ENCODE measurements around the gene CFAP46. TPM values are rescaled to one million over a fixed set of nuclear protein-coding genes. Genes with fewer than 3 reads are reported as not detected.

Gene CFAP46
- total RNA-seq, 1 experiment from 2014 or later: 1.6 TPM

GRCh38 chr10:132806110-132806509 is 136.3 kb downstream of the CFAP46 start:
- ChIA-PET CTCF (no interaction called here), POLR2A (no interaction called here)
- ATAC-seq (no peak), DNase-seq (ENCODE audit: low read depth, low spot score) (no peak)
- no peaks in the 10 kb centered on the region for H3K27me3 ChIP-seq (ENCODE audit: control insufficient read depth, insufficient read depth, low read length)
- H3K4me3 ChIP-seq (ENCODE audit: low read depth in 2 of 2, low read length in 2 of 2): no peak overlapping the region
- no peak overlapping the region for H3K27ac ChIP-seq (ENCODE audit: low read length)
- no peaks in the 10 kb centered on the region for H3K4me1 ChIP-seq (ENCODE audit: control insufficient read depth, insufficient read depth, low read length)
- H3K36me3 ChIP-seq (ENCODE audit: control insufficient read depth, insufficient read depth, low read length): no peaks in the 10 kb centered on the region
- TF ChIP-seq TCF7L2 (IDR thresholded peaks at IDR 0.05; ENCODE audit: low read depth, low read length) (no peak), POLR2AphosphoS5 (IDR thresholded peaks at IDR 0.05; ENCODE audit: low read depth, low read length) (no peak), CTCF (IDR thresholded peaks at IDR 0.05) (no peak), SIN3A (IDR thresholded peaks at IDR 0.05; ENCODE audit: borderline replicate concordance, insufficient read depth, low read depth, low read length) (no peak), REST (IDR thresholded peaks at IDR 0.05; ENCODE audit: insufficient read depth in 1 of 2, low read depth in 2 of 2, low read length in 1 of 2) (no peak)
- BruUV-seq (replicated peaks): no TSS peak
- intact Hi-C loops (cut with micrococcal nuclease; ENCODE audit: unreplicated experiment) (no loop called here), in situ Hi-C loops (cut with HindIII; ENCODE audit: low pct_unique_long_range_greater_than_20kb, low sequenced_read_pairs) (no loop called here)
- H3K9me3 ChIP-seq (ENCODE audit: control insufficient read depth, insufficient read depth, low read depth, low read length): no peaks in the 10 kb centered on the region

- no peak overlapping the region for H3K27ac ChIP-seq (ENCODE audit: low read length)
- ChIA-PET CTCF (no interaction called here), POLR2A (no interaction called here)
- no peak overlapping the region for H3K4me3 ChIP-seq (ENCODE audit: low read depth in 2 of 2, low read length in 2 of 2)
- DNase-seq (ENCODE audit: low read depth, low spot score) (no peak), ATAC-seq (no peak)
- in situ Hi-C loops (cut with HindIII; ENCODE audit: low pct_unique_long_range_greater_than_20kb, low sequenced_read_pairs) (no loop called here), intact Hi-C loops (cut with micrococcal nuclease; ENCODE audit: unreplicated experiment) (no loop called here)
- no peaks in the 10 kb centered on the region for H3K9me3 ChIP-seq (ENCODE audit: control insufficient read depth, insufficient read depth, low read depth, low read length)
- no TSS peak for BruUV-seq (replicated peaks)
- no peaks in the 10 kb centered on the region for H3K36me3 ChIP-seq (ENCODE audit: control insufficient read depth, insufficient read depth, low read length)
- TF ChIP-seq POLR2AphosphoS5 (IDR thresholded peaks at IDR 0.05; ENCODE audit: low read depth, low read length) (no peak), CTCF (IDR thresholded peaks at IDR 0.05) (no peak), SIN3A (IDR thresholded peaks at IDR 0.05; ENCODE audit: borderline replicate concordance, insufficient read depth, low read depth, low read length) (no peak), REST (IDR thresholded peaks at IDR 0.05; ENCODE audit: insufficient read depth in 1 of 2, low read depth in 2 of 2, low read length in 1 of 2) (no peak), TCF7L2 (IDR thresholded peaks at IDR 0.05; ENCODE audit: low read depth, low read length) (no peak)
- H3K27me3 ChIP-seq (ENCODE audit: control insufficient read depth, insufficient read depth, low read length): no peaks in the 10 kb centered on the region
- H3K4me1 ChIP-seq (ENCODE audit: control insufficient read depth, insufficient read depth, low read length): no peaks in the 10 kb centered on the region
These were observed 136.8 kb downstream of the CFAP46 start for GRCh38 chr10:132805599-132805998.

Data from Panc1 (cell line).